ENCODE measurements around the gene CAMSAP3. TPM values are rescaled to one million over a fixed set of nuclear protein-coding genes. Genes with fewer than 3 reads are reported as not detected.

CAMSAP3 gene
- total RNA-seq, 1 donor from 2014 or later, result 12.8 TPM

DNA sequence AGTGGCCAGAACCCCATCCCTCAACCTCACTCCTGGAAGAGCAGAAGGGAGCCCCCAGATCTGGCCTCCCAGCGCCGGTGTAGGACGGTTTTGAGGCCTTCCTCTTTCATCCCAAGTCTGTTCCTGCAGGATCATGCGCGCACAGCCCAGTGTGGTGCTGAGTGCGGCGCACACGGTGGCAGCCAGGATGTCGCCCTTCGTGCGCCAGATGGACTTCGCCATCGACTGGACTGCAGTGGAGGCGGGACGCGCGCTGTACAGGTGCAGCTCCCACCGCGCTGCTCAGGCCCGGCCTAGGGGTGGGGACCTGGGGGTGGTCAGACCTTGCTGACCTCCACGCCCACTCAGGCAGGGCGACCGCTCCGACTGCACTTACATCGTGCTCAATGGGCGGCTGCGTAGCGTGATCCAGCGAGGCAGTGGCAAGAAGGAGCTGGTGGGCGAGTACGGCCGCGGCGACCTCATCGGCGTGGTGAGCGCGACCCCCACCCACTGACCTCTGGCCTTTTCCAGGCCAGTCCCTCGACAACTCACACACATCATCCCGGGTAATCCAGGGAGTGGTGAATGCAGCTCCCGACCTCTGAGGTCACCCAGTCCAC lies 45.4 kb upstream of the CAMSAP3 start:
- DNase-seq (ENCODE audit: extremely low spot score in 2 of 2), result no peak
- Histone ChIP-seq H3K27me3 (no peaks in the 10 kb centered on the region), H3K4me3 (no peak overlapping the region), H3K27ac (no peak overlapping the region), H3K9me3 (no peaks in the 10 kb centered on the region), H3K4me1 (no peaks in the 10 kb centered on the region), H3K36me3 (peaks cover 0 to 38% of the 10 kb centered on the region in 2 donors)
- intact Hi-C loops (cut with DNase I), result no loop called here
- TF ChIP-seq, protein P1, sequence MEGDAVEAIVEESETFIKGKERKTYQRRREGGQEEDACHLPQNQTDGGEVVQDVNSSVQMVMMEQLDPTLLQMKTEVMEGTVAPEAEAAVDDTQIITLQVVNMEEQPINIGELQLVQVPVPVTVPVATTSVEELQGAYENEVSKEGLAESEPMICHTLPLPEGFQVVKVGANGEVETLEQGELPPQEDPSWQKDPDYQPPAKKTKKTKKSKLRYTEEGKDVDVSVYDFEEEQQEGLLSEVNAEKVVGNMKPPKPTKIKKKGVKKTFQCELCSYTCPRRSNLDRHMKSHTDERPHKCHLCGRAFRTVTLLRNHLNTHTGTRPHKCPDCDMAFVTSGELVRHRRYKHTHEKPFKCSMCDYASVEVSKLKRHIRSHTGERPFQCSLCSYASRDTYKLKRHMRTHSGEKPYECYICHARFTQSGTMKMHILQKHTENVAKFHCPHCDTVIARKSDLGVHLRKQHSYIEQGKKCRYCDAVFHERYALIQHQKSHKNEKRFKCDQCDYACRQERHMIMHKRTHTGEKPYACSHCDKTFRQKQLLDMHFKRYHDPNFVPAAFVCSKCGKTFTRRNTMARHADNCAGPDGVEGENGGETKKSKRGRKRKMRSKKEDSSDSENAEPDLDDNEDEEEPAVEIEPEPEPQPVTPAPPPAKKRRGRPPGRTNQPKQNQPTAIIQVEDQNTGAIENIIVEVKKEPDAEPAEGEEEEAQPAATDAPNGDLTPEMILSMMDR (IDR thresholded peaks at IDR 0.05), result no peak
- no peak for TF ChIP-seq POLR2AphosphoS5 (IDR thresholded peaks at IDR 0.05; ENCODE audit: insufficient read depth in 1 of 2, low read depth in 1 of 2)
- TF ChIP-seq POLR2A (IDR thresholded peaks at IDR 0.05), result no peak

DNA sequence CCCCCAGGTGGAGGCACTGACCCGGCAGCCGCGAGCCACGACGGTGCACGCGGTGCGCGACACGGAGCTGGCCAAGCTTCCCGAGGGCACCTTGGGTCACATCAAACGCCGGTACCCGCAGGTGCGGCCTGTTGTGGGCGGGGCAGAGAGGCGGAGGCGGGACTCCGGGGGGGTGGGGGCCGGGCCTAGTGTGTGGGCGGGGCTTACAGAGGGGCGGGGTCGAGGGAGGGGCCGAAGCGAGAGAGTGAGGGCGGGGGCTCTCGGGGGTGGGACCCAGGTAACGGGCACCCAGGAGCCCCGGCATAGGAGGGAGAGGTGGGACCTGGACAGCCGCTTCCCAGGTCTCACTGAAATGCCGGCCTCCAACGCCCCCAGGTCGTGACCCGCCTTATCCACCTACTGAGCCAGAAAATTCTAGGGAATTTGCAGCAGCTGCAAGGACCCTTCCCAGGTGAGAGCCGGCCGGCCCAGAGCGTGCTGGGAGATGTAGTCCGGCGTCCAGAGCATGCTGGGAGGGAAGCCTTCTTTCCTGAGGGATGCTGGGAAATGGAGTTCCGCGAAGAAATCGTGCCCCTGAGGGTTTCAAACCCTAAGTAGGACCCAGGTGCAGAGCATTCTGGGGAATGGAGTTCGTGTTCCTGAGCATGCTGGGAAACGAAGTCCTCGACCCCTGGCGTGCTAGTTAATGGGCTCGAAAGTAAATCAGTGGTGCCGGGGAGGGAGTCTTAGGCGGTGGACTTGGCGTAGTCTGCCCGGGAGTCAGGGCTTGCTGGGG lies 44.5 kb upstream of the CAMSAP3 start:
- no peak overlapping the region for H3K27ac ChIP-seq
- H3K36me3 ChIP-seq, result peaks cover 0 to 39% of the 10 kb centered on the region in 2 donors
- peak overlapping the region in 1 of 2 donors; percentile 19 for H3K4me3 ChIP-seq
- no peaks in the 10 kb centered on the region for H3K9me3 ChIP-seq
- H3K27me3 ChIP-seq, result no peaks in the 10 kb centered on the region
- intact Hi-C loops (cut with DNase I), result no loop called here
- no peaks in the 10 kb centered on the region for H3K4me1 ChIP-seq
- no peak for TF ChIP-seq POLR2A (IDR thresholded peaks at IDR 0.05)
- peak in 1 of 2 donors; percentile 73 for TF ChIP-seq POLR2AphosphoS5 (IDR thresholded peaks at IDR 0.05; ENCODE audit: insufficient read depth in 1 of 2, low read depth in 1 of 2)
- no peak for DNase-seq (ENCODE audit: extremely low spot score in 2 of 2)

DNA sequence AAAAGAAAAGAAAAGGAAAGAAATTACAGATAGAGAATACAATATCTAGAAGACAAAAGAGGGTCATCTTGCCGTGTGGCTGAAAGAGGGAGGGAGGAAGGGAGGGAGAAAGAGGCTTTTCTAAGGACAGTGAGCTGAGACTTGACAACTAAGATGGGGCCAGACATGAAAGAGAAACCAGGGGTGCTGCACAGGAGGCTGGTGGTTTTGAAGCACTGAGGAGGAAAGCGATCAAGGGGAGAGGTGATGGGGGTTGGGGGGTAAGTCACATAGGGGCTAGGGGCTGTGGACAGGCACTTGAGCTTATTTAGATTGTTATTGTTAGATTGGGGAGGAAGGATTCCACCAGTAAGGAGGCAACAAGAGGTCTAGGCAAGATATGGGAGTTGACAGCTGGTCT lies 42.9 kb upstream of the CAMSAP3 start:
- Histone ChIP-seq H3K27ac (no peak overlapping the region), H3K4me3 (no peak overlapping the region), H3K4me1 (no peaks in the 10 kb centered on the region), H3K36me3 (peaks cover 3 to 55% of the 10 kb centered on the region in 2 donors), H3K27me3 (no peaks in the 10 kb centered on the region), H3K9me3 (no peaks in the 10 kb centered on the region)
- DNase-seq (ENCODE audit: extremely low spot score in 2 of 2), result no peak
- intact Hi-C loops (cut with DNase I), result no loop called here
- no peak for TF ChIP-seq POLR2A (IDR thresholded peaks at IDR 0.05)
- no peak for TF ChIP-seq POLR2AphosphoS5 (IDR thresholded peaks at IDR 0.05; ENCODE audit: insufficient read depth in 1 of 2, low read depth in 1 of 2)
- TF ChIP-seq, protein P1 (IDR thresholded peaks at IDR 0.05), result no peak

DNA sequence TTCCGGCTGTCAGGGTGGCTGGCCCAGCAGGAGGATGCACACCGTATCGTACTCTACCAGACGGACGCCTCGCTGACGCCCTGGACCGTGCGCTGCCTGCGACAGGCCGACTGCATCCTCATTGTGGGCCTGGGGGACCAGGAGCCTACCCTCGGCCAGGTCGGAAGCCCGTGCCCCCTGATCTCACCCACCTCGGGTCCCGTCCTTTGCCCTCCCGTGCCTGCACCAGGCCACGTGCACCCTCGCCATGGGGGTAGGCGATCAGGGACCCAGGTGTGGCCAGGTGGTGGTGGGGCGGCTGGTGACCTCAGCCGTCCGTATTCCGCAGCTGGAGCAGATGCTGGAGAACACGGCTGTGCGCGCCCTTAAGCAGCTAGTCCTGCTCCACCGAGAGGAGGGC lies 41.1 kb upstream of the CAMSAP3 start:
- no peak for TF ChIP-seq POLR2AphosphoS5 (IDR thresholded peaks at IDR 0.05; ENCODE audit: insufficient read depth in 1 of 2, low read depth in 1 of 2)
- Histone ChIP-seq H3K27ac (no peak overlapping the region), H3K4me1 (no peaks in the 10 kb centered on the region), H3K36me3 (peaks cover 3 to 72% of the 10 kb centered on the region in 2 donors), H3K4me3 (no peak overlapping the region), H3K27me3 (no peaks in the 10 kb centered on the region), H3K9me3 (no peaks in the 10 kb centered on the region)
- no peak for DNase-seq (ENCODE audit: extremely low spot score in 2 of 2)
- intact Hi-C loops (cut with DNase I), result no loop called here

DNA sequence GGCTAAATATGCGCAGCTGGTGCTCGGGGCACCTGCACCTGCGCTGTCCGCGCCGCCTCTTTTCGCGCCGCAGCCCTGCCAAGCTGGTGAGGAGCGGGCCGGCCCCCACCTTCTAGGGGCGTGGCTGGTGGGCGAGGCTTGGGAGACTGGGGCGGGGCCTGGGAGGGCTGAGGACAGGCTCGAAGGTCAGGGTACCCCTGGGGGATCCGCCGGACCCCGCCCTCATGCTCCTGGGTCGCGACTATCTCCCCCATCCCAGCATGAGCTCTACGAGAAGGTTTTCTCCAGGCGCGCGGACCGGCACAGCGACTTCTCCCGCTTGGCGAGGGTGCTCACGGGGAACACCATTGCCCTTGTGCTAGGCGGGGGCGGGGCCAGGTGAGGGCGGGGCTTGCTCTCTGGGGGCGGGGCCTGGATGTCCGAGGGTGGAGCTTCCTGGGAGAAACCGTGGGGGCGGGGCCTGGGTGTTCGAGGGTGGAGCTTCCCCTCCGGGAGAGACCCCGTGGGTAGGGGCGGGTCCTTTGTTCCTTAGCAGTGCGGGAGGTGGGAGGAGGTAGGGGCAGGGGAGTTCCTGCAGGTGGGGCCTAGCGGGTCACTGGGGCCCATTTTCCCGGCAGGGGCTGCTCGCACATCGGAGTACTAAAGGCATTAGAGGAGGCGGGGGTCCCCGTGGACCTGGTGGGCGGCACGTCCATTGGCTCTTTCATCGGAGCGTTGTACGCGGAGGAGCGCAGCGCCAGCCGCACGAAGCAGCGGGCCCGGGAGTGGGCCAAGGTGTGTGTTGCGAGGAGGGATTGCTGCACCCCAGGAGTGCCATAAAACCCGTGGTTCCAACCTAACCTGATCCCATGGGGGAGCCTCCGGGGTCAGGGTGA lies 40.4 kb upstream of the CAMSAP3 start:
- no peaks in the 10 kb centered on the region for H3K4me1 ChIP-seq
- no peak overlapping the region for H3K4me3 ChIP-seq
- H3K27ac ChIP-seq, result no peak overlapping the region
- no peak for DNase-seq (ENCODE audit: extremely low spot score in 2 of 2)
- H3K36me3 ChIP-seq, result peaks cover 3 to 75% of the 10 kb centered on the region in 2 donors
- intact Hi-C loops (cut with DNase I), result no loop called here
- H3K27me3 ChIP-seq, result no peaks in the 10 kb centered on the region
- TF ChIP-seq POLR2A (IDR thresholded peaks at IDR 0.05) (no peak), POLR2AphosphoS5 (IDR thresholded peaks at IDR 0.05; ENCODE audit: insufficient read depth in 1 of 2, low read depth in 1 of 2) (no peak)
- TF ChIP-seq, protein P1 (IDR thresholded peaks at IDR 0.05), result no peak
- H3K9me3 ChIP-seq, result no peaks in the 10 kb centered on the region
